K562 (cell line): ENCODE data around the gene LTO1. TPM values are rescaled to one million over a fixed set of nuclear protein-coding genes. Genes with fewer than 3 reads are reported as not detected.

Experiments
- ATAC-seq: fragments of 200-7000 bp; cut with Tn5 transposase; 3 replicates; pipeline ENCODE4 v1.9.1; 2020; ENCODE audit warnings: moderate library complexity
- BruUV-seq: library from RNA; stranded (reverse); fragments of 400-500 nt; replicated peaks from 2 replicates; lab custom pipeline; 2021; lab: Mats Ljungman, UMichigan
- CTCF ChIA-PET: fragments of 300-600 bp; formaldehyde crosslinking; extraction: SDS; loops from one replicate; lab custom pipeline; 2021; ENCODE audit warnings: low intra/inter-chr PET ratio; lab: Yijun Ruan, JAX
- POLR2A ChIA-PET: fragments of 300-600, 350-650 bp; sonication (Branson Sonifier 250); formaldehyde crosslinking; extraction: SDS; loops from one replicate; lab custom pipeline; 2021; ENCODE audit warnings: antibody characterized with exemption, inconsistent platforms; lab: Yijun Ruan, JAX
- DNase-seq, 4 experiments: peaks; one replicate each; pipeline versions ENCODE4 v3.0.0 to v3.0.0-alpha.2; 2011 to 2018; ENCODE audit warnings: low spot score in 3 of 4, mixed read lengths in 3 of 4; ENCODE audit errors: extremely low read depth in 1 of 4
- FAIRE-seq: peaks from 2 replicates; lab custom pipeline; 2011; peaks lifted over from hg19 to GRCh38; lab: Jason Lieb, UNC
- H2AFZ ChIP-seq: 2 replicates; pipeline ENCODE4 v1.6.0; 2011; ENCODE audit warnings: low read depth, low read length, control low read depth, inconsistent platforms
- H3K27ac ChIP-seq: fragments of 200-600 bp; 3 replicates; pipeline ENCODE4 v1.8.0; 2011; ENCODE audit warnings: low read depth, mild to moderate bottlenecking, control low read depth, inconsistent platforms, low read length, moderate library complexity, mixed read lengths; ENCODE audit errors: extremely low read depth
- H3K27me3 ChIP-seq, 2 experiments: fragments of 300-600 bp in 1 of 2; 2 replicates in 1 of 2; 3 replicates in 1 of 2; pipeline versions ENCODE4 v1.6.0 to v1.8.0; 2011; ENCODE audit warnings: inconsistent platforms in 2 of 2, low read length in 2 of 2, mild to moderate bottlenecking in 1 of 2, mixed read lengths in 1 of 2, moderate library complexity in 1 of 2; ENCODE audit not compliant: control insufficient read depth in 2 of 2, insufficient read depth in 2 of 2
- H3K36me3 ChIP-seq: fragments of 300-600 bp; 3 replicates; pipeline ENCODE4 v1.8.0; 2011; ENCODE audit warnings: mild to moderate bottlenecking, low read length, inconsistent platforms; ENCODE audit not compliant: control insufficient read depth, insufficient read depth
- H3K4me1 ChIP-seq, 2 experiments: fragments of 200-600 bp in 1 of 2; replicated peaks in 1 of 2; 2 replicates in 1 of 2; 3 replicates in 1 of 2; pipeline versions ENCODE4 v1.5.1 to v1.8.0; 2011; ENCODE audit warnings: inconsistent platforms in 2 of 2, low read length in 2 of 2, mild to moderate bottlenecking in 1 of 2, mixed read lengths in 1 of 2, moderate library complexity in 1 of 2; ENCODE audit not compliant: control insufficient read depth in 2 of 2, insufficient read depth in 2 of 2
- H3K4me2 ChIP-seq: 2 replicates; pipeline ENCODE4 v1.6.1; 2011; ENCODE audit warnings: low read length, control low read depth, inconsistent platforms, mixed read lengths; ENCODE audit not compliant: insufficient read depth
- H3K4me3 ChIP-seq: fragments of 200-600 bp; sonication (generic), shearing (Covaris generic); 2 replicates; pipeline ENCODE4 v1.5.1; 2016; ENCODE audit warnings: control low read depth, inconsistent platforms
- H3K79me2 ChIP-seq: fragments of 200-600 bp; 3 replicates; pipeline ENCODE4 v1.8.0; 2011; ENCODE audit warnings: low read length, inconsistent platforms; ENCODE audit not compliant: control insufficient read depth, insufficient read depth
- H3K9ac ChIP-seq, 2 experiments: 2 replicates each; pipeline versions ENCODE4 v1.6.0 to v1.6.1; 2011; ENCODE audit warnings: low read depth in 2 of 2, low read length in 2 of 2, control low read depth in 1 of 2, inconsistent platforms in 1 of 2, mild to moderate bottlenecking in 1 of 2, mixed read lengths in 1 of 2; ENCODE audit not compliant: insufficient read depth in 1 of 2
- H3K9me1 ChIP-seq: one replicate; pipeline ENCODE4 v1.6.0; 2011; ENCODE audit warnings: inconsistent platforms, mild to moderate bottlenecking, low read length, moderate library complexity; ENCODE audit not compliant: control insufficient read depth, insufficient read depth
- H3K9me3 ChIP-seq: replicated peaks from 2 replicates; pipeline ENCODE4 v1.5.1; 2011; ENCODE audit warnings: low read depth, low read length, inconsistent platforms; ENCODE audit not compliant: control insufficient read depth, insufficient read depth
- H4K20me1 ChIP-seq: replicated peaks from 2 replicates; pipeline ENCODE4 v1.6.1; 2011; ENCODE audit warnings: low read length, inconsistent platforms, mixed read lengths; ENCODE audit not compliant: control insufficient read depth, insufficient read depth
- CBFA2T2 ChIP-seq: fragments of 450-650 bp; conservative IDR thresholded peaks from 2 replicates; pipeline ENCODE4 v1.6.1; 2017; ENCODE audit warnings: mild to moderate bottlenecking
- HDAC6 ChIP-seq: IDR thresholded peaks from 2 replicates; pipeline ENCODE4 v1.6.1; 2012; ENCODE audit warnings: low read depth, mild to moderate bottlenecking, control low read depth, inconsistent platforms, low read length, moderate library complexity
- MXI1 ChIP-seq: IDR thresholded peaks from 2 replicates; pipeline ENCODE4 v1.6.1; 2011; ENCODE audit warnings: low read depth, mild to moderate bottlenecking, improper control_type of control experiment, low read length
- TBP ChIP-seq: optimal IDR thresholded peaks from 2 replicates; pipeline ENCODE3; 2011; ENCODE audit warnings: low read depth, low read length, improper control_type of control experiment
- TRIM24 ChIP-seq, 2 experiments: fragments of 450-650 bp; IDR thresholded peaks; 2 replicates each; pipeline ENCODE4 v1.6.1; 2016
- ZNF23 ChIP-seq: fragments of 250-450 bp; sonication (Bioruptor Pico); IDR thresholded peaks from 2 replicates; pipeline ENCODE4 v1.4.0; 2020; ENCODE audit warnings: mild to moderate bottlenecking
- ZNF316 ChIP-seq: fragments of 450-650 bp; IDR thresholded peaks from 2 replicates; pipeline ENCODE4 v1.6.1; 2016
- WGBS: fragments of 100-300 bp; shearing (Covaris generic); methylation state at CpG from one replicate; pipeline ENCODE4 v1.1.6; 2016; ENCODE audit warnings: low coverage, mixed read lengths; ENCODE audit not compliant: insufficient coverage; ENCODE audit errors: missing lambda C conversion rate; 5-methylcytosine and 5-hydroxymethylcytosine counted together
- in situ Hi-C: fragments of 300-500 bp; cut with MboI; formaldehyde crosslinking; loops from 4 replicates; pipeline ENCODE4 v1.15.0; 2018; ENCODE audit warnings: inconsistent platforms, mixed read lengths
- intact Hi-C: fragments of 100-400 bp; cut with micrococcal nuclease; formaldehyde crosslinking; loops from 2 replicates; pipeline ENCODE4 v1.14.2; 2022
- polyA plus RNA-seq, 8 experiments: library from polyadenylated mRNA; depleted of rRNA in 4 of 8; stranded (reverse) in 5 of 8; unstranded in 3 of 8; fragments of >200 nt; fragmentation: Nextera tagmentation in 2 of 8; fragmentation: Illumina TruSeq in 1 of 8; extraction: Ambion mirVana in 2 of 8; extraction: Trizol in 1 of 8; gene quantifications; 2 replicates each; pipeline versions ENCODE4 v1.2.1 to v1.2.3, GENCODE V29; 2011 to 2014; ENCODE audit warnings: inconsistent platforms in 1 of 8, missing spikeins in 1 of 8
- total RNA-seq, 7 experiments: library from RNA; depleted of rRNA in 6 of 7; stranded (reverse); fragments of >200 nt in 6 of 7; fragmentation: Illumina TruSeq in 2 of 7; extraction: Trizol in 2 of 7; gene quantifications; 2 replicates each; pipeline versions ENCODE4 v1.2.1 to v1.2.3, GENCODE V29; 2011 to 2021; ENCODE audit warnings: low replicate concordance in 1 of 7

The LTO1 gene
- total and polyA plus RNA-seq, 9 of the 15 experiments (the other 6 are each of a cell fraction or from before 2014, with no cell fraction given): 2.6 to 43.4 (median 19.1) TPM

- TF ChIP-seq TRIM24 (IDR thresholded peaks at IDR 0.05) (peak in 1 of 2 experiments; percentile 66; a peak in 3 of 4 replicates), CBFA2T2 (0 out of 2 replicates have a peak, but pooled peaks have one; percentile 16), ZNF316 (peak; percentile 95)
- TF ChIP-seq, all 486 proteins: peak for 25; not testable (repeated sequence) for 461
Observed at GRCh38 chr11:69687969-69688771, 13.0 kb upstream of the LTO1 start (continued).

- DNase-seq (no peak), ATAC-seq (no peak), FAIRE-seq (no peak)
- H3K4me1 ChIP-seq: peaks cover 3 to 16% of the 10 kb centered on the region in 2 experiments; a peak in 4 of 5 replicates
- TF ChIP-seq ZNF23 (CRISPR knock-in tag): no peak
- no peak for TF ChIP-seq HDAC6
- no peak for TF ChIP-seq TBP
- no peak for TF ChIP-seq MXI1
- 59% methylated on average over 8 of the region's 8 CpGs for WGBS
- BruUV-seq: no TSS peak
- H4K20me1 ChIP-seq: no peaks in the 10 kb centered on the region
- CTCF ChIA-PET: interaction anchor here (2.8 to 3.0 kb wide), 2 partner anchors 114 to 201 kb away, joined by 22 to 25 read pairs; no protein-coding TSS in a partner anchor
- H2AFZ ChIP-seq: no peak overlapping the region
- H3K27me3 ChIP-seq: no peaks in the 10 kb centered on the region
- H3K4me2 ChIP-seq: no peak overlapping the region
- H3K9ac ChIP-seq: no peak overlapping the region
- H3K4me3 ChIP-seq: no peak overlapping the region
- H3K9me3 ChIP-seq: 0 out of 2 replicates have a peak, but pooled peaks cover 2% of the 10 kb centered on the region
- no peaks in the 10 kb centered on the region for H3K9me1 ChIP-seq
- H3K36me3 ChIP-seq: no peaks in the 10 kb centered on the region
- in situ Hi-C loops (loop anchor here (10.0 kb wide), 1 partner anchor 198 kb away; no protein-coding TSS in a partner anchor), intact Hi-C loops (loop anchor here (1.0 to 5.0 kb wide), 3 partner anchors 155 to 510 kb away; no protein-coding TSS in a partner anchor)
- H3K79me2 ChIP-seq: no peaks in the 10 kb centered on the region
- H3K27ac ChIP-seq: no peak overlapping the region
- POLR2A ChIA-PET: no interaction called here
Observed at GRCh38 chr11:69686856-69687255, 11.7 kb upstream of the LTO1 start.
